ENCODE results near the gene KTN1.

KTN1 gene

GRCh38 chr14:55609681-55610080, 29.7 kb downstream of the KTN1 start:
- Histone ChIP-seq H3K79me2 (ENCODE audit: insufficient read depth, low read length) (peaks cover 92% of the 10 kb centered on the region), H3K9me2 (replicated peaks; ENCODE audit: low read depth, low read length) (no peaks in the 10 kb centered on the region), H2AFZ (ENCODE audit: low read length) (no peak overlapping the region), H4K20me1 (ENCODE audit: insufficient read depth, low read length, poor library complexity, severe bottlenecking) (peaks cover 34% of the 10 kb centered on the region), H3K4me2 (ENCODE audit: low read depth, low read length, poor library complexity, severe bottlenecking) (no peak overlapping the region), H3K36me3 (ENCODE audit: insufficient read depth, low read length) (peaks cover 15% of the 10 kb centered on the region; the same call in 1 of the 2 replicates), H3K4me3 (ENCODE audit: low read length, poor library complexity, severe bottlenecking) (no peak overlapping the region), H3K27me3 (ENCODE audit: insufficient read depth, low read length, poor library complexity, severe bottlenecking) (no peaks in the 10 kb centered on the region), H3K4me1 (ENCODE audit: insufficient read depth, low read length, poor library complexity, severe bottlenecking) (no peaks in the 10 kb centered on the region), H3K9ac (ENCODE audit: low read depth, low read length, poor library complexity, severe bottlenecking) (no peak overlapping the region), H3K9me3 (ENCODE audit: insufficient read depth, low read depth, low read length) (no peaks in the 10 kb centered on the region), H3F3A (ENCODE audit: low read depth) (no peaks in the 10 kb centered on the region)
- TF ChIP-seq EZH2phosphoT487 (IDR thresholded peaks at IDR 0.05; ENCODE audit: borderline replicate concordance) (no peak), CTCF (conservative IDR thresholded peaks at IDR 0.05; ENCODE audit: low read length) (no peak)

GRCh38 chr14:55610713-55611370, 30.8 kb downstream of the KTN1 start:
- no peaks in the 10 kb centered on the region for H3K9me2 ChIP-seq (replicated peaks; ENCODE audit: low read depth, low read length)
- H3K4me2 ChIP-seq (ENCODE audit: low read depth, low read length, poor library complexity, severe bottlenecking): no peak overlapping the region
- no peak overlapping the region for H3K9ac ChIP-seq (ENCODE audit: low read depth, low read length, poor library complexity, severe bottlenecking)
- no peaks in the 10 kb centered on the region for H3K4me1 ChIP-seq (ENCODE audit: insufficient read depth, low read length, poor library complexity, severe bottlenecking)
- H3K4me3 ChIP-seq (ENCODE audit: low read length, poor library complexity, severe bottlenecking): no peak overlapping the region
- no peaks in the 10 kb centered on the region for H3K9me3 ChIP-seq (ENCODE audit: insufficient read depth, low read depth, low read length)
- no peak overlapping the region for H2AFZ ChIP-seq (ENCODE audit: low read length)
- peaks cover 17% of the 10 kb centered on the region; the same call in 1 of the 2 replicates for H3K36me3 ChIP-seq (ENCODE audit: insufficient read depth, low read length)
- no peaks in the 10 kb centered on the region for H3F3A ChIP-seq (ENCODE audit: low read depth)
- H3K27me3 ChIP-seq (ENCODE audit: insufficient read depth, low read length, poor library complexity, severe bottlenecking): no peaks in the 10 kb centered on the region
- H4K20me1 ChIP-seq (ENCODE audit: insufficient read depth, low read length, poor library complexity, severe bottlenecking): peaks cover 24% of the 10 kb centered on the region
- TF ChIP-seq EZH2phosphoT487 (IDR thresholded peaks at IDR 0.05; ENCODE audit: borderline replicate concordance): no peak
- no peak for TF ChIP-seq CTCF (conservative IDR thresholded peaks at IDR 0.05; ENCODE audit: low read length)
- peaks cover 81% of the 10 kb centered on the region for H3K79me2 ChIP-seq (ENCODE audit: insufficient read depth, low read length)

- peaks cover 71% of the 10 kb centered on the region for H3K79me2 ChIP-seq (ENCODE audit: insufficient read depth, low read length)
Measured at GRCh38 chr14:55611859-55612258, 31.9 kb downstream of the KTN1 start.

More at GRCh38 chr14:55611859-55612258, 31.9 kb downstream of the KTN1 start:
- Histone ChIP-seq H3K4me2 (ENCODE audit: low read depth, low read length, poor library complexity, severe bottlenecking) (no peak overlapping the region), H3K27me3 (ENCODE audit: insufficient read depth, low read length, poor library complexity, severe bottlenecking) (no peaks in the 10 kb centered on the region), H2AFZ (ENCODE audit: low read length) (no peak overlapping the region), H3K9ac (ENCODE audit: low read depth, low read length, poor library complexity, severe bottlenecking) (no peak overlapping the region), H3K9me2 (replicated peaks; ENCODE audit: low read depth, low read length) (no peaks in the 10 kb centered on the region), H3K9me3 (ENCODE audit: insufficient read depth, low read depth, low read length) (no peaks in the 10 kb centered on the region), H3K36me3 (ENCODE audit: insufficient read depth, low read length) (peaks cover 28% of the 10 kb centered on the region; the same call in 1 of the 2 replicates), H3K4me1 (ENCODE audit: insufficient read depth, low read length, poor library complexity, severe bottlenecking) (no peaks in the 10 kb centered on the region), H3K4me3 (ENCODE audit: low read length, poor library complexity, severe bottlenecking) (no peak overlapping the region), H3F3A (ENCODE audit: low read depth) (no peaks in the 10 kb centered on the region), H4K20me1 (ENCODE audit: insufficient read depth, low read length, poor library complexity, severe bottlenecking) (peaks cover 17% of the 10 kb centered on the region)
- TF ChIP-seq EZH2phosphoT487 (IDR thresholded peaks at IDR 0.05; ENCODE audit: borderline replicate concordance) (no peak), CTCF (conservative IDR thresholded peaks at IDR 0.05; ENCODE audit: low read length) (no peak)

Data from Loucy (cell line).